Left ventricle myocardium inferior (tissue), 1 donor: ENCODE measurements around the gene MAPK13. TPM values are rescaled to one million over a fixed set of nuclear protein-coding genes. Genes with fewer than 3 reads are reported as not detected.

Source experiments
- DNase-seq: peaks from one replicate; pipeline ENCODE4 v3.0.0-alpha.2; 2020
- H3K27ac ChIP-seq: fragments of 200-600 bp; replicated peaks from 2 replicates; pipeline ENCODE4 v1.8.0; 2021
- H3K27me3 ChIP-seq: fragments of 200-600 bp; 2 replicates; pipeline ENCODE4 v1.8.0; 2021; ENCODE audit warnings: low read depth
- H3K36me3 ChIP-seq: fragments of 200-600 bp; 2 replicates; pipeline ENCODE4 v1.8.0; 2021
- H3K4me1 ChIP-seq: fragments of 200-600 bp; 2 replicates; pipeline ENCODE4 v1.8.0; 2021
- H3K4me3 ChIP-seq: fragments of 200-600 bp; 2 replicates; pipeline ENCODE4 v1.8.0; 2021; ENCODE audit warnings: mild to moderate bottlenecking, moderate library complexity
- H3K9me3 ChIP-seq: fragments of 200-600 bp; replicated peaks from 2 replicates; pipeline ENCODE4 v1.8.0; 2021
- intact Hi-C: fragments of 100-400 bp; cut with micrococcal nuclease; formaldehyde crosslinking; loops from one replicate; pipeline ENCODE4 v1.11.0; 2022
- total RNA-seq: library from RNA; stranded (reverse); fragmentation: NEBNext Ultra II Directional; extraction: Animal tissue kit (Norgen Biotek cat#: 25700); gene quantifications from one replicate; pipeline ENCODE4 v1.2.1, GENCODE V29; 2021
- TF ChIP-seq, protein P1 (sequence below): fragments of 200-600 bp; IDR thresholded peaks from 2 replicates; pipeline ENCODE4 v1.8.0; 2021; ENCODE audit warnings: antibody characterized with exemption, mild to moderate bottlenecking, borderline replicate concordance
- donor health status: DM: no; HTN: yes; CAD: no; lungs with severe emphysema.

MAPK13 gene
- total RNA-seq, 1 donor from 2014 or later = 0.33 TPM

- no peak for DNase-seq
- Histone ChIP-seq H3K27me3 (no peaks in the 10 kb centered on the region), H3K4me3 (no peak overlapping the region), H3K27ac (no peak overlapping the region), H3K4me1 (no peaks in the 10 kb centered on the region), H3K9me3 (peaks cover 10% of the 10 kb centered on the region), H3K36me3 (no peaks in the 10 kb centered on the region)
- intact Hi-C loops = no loop called here
- TF ChIP-seq, protein P1, sequence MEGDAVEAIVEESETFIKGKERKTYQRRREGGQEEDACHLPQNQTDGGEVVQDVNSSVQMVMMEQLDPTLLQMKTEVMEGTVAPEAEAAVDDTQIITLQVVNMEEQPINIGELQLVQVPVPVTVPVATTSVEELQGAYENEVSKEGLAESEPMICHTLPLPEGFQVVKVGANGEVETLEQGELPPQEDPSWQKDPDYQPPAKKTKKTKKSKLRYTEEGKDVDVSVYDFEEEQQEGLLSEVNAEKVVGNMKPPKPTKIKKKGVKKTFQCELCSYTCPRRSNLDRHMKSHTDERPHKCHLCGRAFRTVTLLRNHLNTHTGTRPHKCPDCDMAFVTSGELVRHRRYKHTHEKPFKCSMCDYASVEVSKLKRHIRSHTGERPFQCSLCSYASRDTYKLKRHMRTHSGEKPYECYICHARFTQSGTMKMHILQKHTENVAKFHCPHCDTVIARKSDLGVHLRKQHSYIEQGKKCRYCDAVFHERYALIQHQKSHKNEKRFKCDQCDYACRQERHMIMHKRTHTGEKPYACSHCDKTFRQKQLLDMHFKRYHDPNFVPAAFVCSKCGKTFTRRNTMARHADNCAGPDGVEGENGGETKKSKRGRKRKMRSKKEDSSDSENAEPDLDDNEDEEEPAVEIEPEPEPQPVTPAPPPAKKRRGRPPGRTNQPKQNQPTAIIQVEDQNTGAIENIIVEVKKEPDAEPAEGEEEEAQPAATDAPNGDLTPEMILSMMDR = no peak
Measured at GRCh38 chr6:36160147-36160760, 29.9 kb downstream of the MAPK13 start.

DNA sequence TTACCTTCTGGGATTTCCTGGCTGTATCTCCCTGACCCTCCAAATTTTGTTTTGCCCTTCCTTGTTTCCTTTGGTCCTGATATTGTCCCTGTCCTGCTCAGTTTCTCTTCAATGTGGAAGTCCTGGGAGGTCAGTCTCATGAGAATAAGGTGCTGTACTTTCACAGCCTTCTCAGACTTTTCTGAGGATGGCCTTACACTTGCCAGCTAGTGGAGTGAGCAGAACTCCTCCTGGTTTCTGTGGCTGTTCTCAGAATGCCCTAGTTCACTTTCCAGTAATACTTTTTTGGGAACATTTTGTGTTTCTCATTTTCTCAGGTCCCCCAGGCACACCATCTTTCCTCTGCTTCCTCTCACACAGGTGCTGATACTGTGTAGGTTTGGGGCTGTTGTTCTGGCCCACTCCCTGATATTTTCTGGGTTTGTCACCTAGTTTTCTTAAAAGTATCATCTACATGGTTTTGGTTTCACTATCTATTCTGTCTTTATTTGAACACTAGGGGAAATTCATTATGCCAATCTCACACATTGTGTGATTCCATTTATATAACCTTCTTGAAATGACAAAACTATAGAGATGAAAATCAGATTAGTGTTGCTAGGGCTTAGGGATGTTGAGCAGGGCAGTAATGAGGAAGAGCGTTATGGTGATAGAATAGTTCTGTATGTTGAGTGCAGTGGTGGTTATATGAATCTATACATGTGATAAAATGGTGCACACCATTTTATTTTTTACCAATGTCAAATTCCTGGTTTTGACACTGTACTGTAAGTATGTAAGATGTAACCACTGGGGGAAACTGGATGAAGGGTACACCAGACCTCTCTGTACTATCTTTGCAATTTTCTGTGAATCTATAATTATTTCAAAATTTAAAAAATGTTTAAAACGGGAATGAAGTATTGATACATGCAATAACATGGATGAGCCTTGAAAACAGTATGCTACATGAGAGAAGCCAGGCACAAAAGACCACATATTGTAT, 39.0 kb downstream of the MAPK13 start:
- Histone ChIP-seq H3K9me3 (peaks cover 3% of the 10 kb centered on the region), H3K27me3 (no peaks in the 10 kb centered on the region), H3K27ac (no peak overlapping the region), H3K4me3 (no peak overlapping the region), H3K36me3 (no peaks in the 10 kb centered on the region), H3K4me1 (no peaks in the 10 kb centered on the region)
- TF ChIP-seq, protein P1 = no peak
- intact Hi-C loops = no loop called here
- no peak for DNase-seq

GRCh38 chr6:36170704-36171103, 40.4 kb downstream of the MAPK13 start:
- H3K4me1 ChIP-seq = no peaks in the 10 kb centered on the region
- H3K4me3 ChIP-seq = no peak overlapping the region
- no peak for DNase-seq
- no peak overlapping the region for H3K27ac ChIP-seq
- no peaks in the 10 kb centered on the region for H3K36me3 ChIP-seq
- H3K27me3 ChIP-seq = no peaks in the 10 kb centered on the region
- H3K9me3 ChIP-seq = peaks cover 3% of the 10 kb centered on the region
- TF ChIP-seq, protein P1 = no peak
- intact Hi-C loops = no loop called here

GRCh38 chr6:36171573-36171972, 41.3 kb downstream of the MAPK13 start:
- Histone ChIP-seq H3K36me3 (no peaks in the 10 kb centered on the region), H3K4me3 (no peak overlapping the region), H3K4me1 (no peaks in the 10 kb centered on the region), H3K27ac (no peak overlapping the region), H3K9me3 (peaks cover under 1% of the 10 kb centered on the region), H3K27me3 (no peaks in the 10 kb centered on the region)
- DNase-seq = no peak
- intact Hi-C loops = no loop called here
- TF ChIP-seq, protein P1 = no peak

DNA sequence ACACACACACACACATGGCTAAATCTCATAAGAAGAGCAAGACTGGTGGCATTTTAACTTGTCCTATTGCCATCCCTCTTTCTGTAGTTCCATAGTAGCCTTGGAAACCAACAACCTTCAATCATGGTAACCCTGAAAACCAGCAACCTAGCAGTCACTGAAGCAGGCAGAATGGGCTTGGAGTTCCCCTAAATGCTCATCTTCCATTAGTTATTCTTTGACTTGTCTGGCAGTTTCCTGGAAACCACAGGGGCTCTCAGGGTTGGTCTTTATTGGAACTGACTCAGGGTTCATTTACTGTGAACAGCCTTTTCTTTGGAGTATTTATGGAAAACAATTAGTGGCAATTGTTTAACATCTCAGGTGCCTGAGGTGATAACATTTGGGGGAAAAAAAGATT, 46.9 kb downstream of the MAPK13 start:
- H3K4me1 ChIP-seq = no peaks in the 10 kb centered on the region
- intact Hi-C loops = no loop called here
- TF ChIP-seq, protein P1 = no peak
- DNase-seq = no peak
- no peaks in the 10 kb centered on the region for H3K27me3 ChIP-seq
- peaks cover 5% of the 10 kb centered on the region for H3K36me3 ChIP-seq
- no peak overlapping the region for H3K4me3 ChIP-seq
- H3K27ac ChIP-seq = no peak overlapping the region
- peaks cover 28% of the 10 kb centered on the region for H3K9me3 ChIP-seq
